Vagina (tissue), 2 donors: ENCODE measurements around the gene C10orf90. TPM values are rescaled to one million over a fixed set of nuclear protein-coding genes. Genes with fewer than 3 reads are reported as not detected.

Experiments used
- DNase-seq, 2 donors: peaks; one replicate each; pipeline ENCODE4 v3.0.0-alpha.2; 2017; ENCODE audit errors: extremely low spot score in 2 of 2
- H3K27ac ChIP-seq: fragments of 200-600 bp; sonication (generic); one replicate; pipeline ENCODE4 v1.5.1; 2019
- H3K27me3 ChIP-seq: fragments of 200-600 bp; sonication (generic); one replicate; pipeline ENCODE4 v1.5.1; 2019
- H3K36me3 ChIP-seq, 2 donors: fragments of 200-600 bp; sonication (generic); one replicate each; pipeline ENCODE4 v1.5.1; 2017 to 2019
- H3K4me1 ChIP-seq: fragments of 200-600 bp; sonication (generic); one replicate; pipeline ENCODE4 v1.5.1; 2019
- H3K4me3 ChIP-seq, 2 donors: fragments of 200-600 bp; sonication (generic); 1 replicate in 1 of 2; 2 replicates in 1 of 2; pipeline ENCODE4 v1.5.1; 2016 to 2019
- H3K9me3 ChIP-seq: fragments of 200-600 bp; sonication (generic); one replicate; pipeline ENCODE4 v1.5.1; 2019
- POLR2A ChIP-seq, 2 donors: fragments of 450-650 bp; IDR thresholded peaks; one replicate each; pipeline ENCODE4 v1.6.1; 2017; ENCODE audit warnings: antibody characterized with exemption in 2 of 2, mild to moderate bottlenecking in 2 of 2, moderate library complexity in 2 of 2
- POLR2AphosphoS5 ChIP-seq, 2 donors: sonication (generic); formaldehyde crosslinking; IDR thresholded peaks; one replicate each; pipeline ENCODE4 v1.9.0; 2017; ENCODE audit warnings: antibody characterized with exemption in 2 of 2, mild to moderate bottlenecking in 2 of 2, low read depth in 1 of 2; ENCODE audit not compliant: insufficient read depth in 1 of 2
- intact Hi-C: fragments of 100-400 bp; cut with DNase I; formaldehyde crosslinking; loops from one replicate; pipeline ENCODE4 v1.15.1; 2023
- total RNA-seq: library from RNA; depleted of rRNA; stranded (reverse); fragments of >200 nt; gene quantifications from one replicate; pipeline ENCODE4 v1.2.3, GENCODE V29; 2016
- TF ChIP-seq, protein P1 (sequence below), 3 experiments: fragments of 450-650 bp in 2 of 3; fragments of 200-600 bp in 1 of 3; sonication (generic) in 1 of 3; IDR thresholded peaks; one replicate each; pipeline ENCODE4 v1.5.1; 2017 to 2019; ENCODE audit warnings: antibody characterized with exemption in 3 of 3, mild to moderate bottlenecking in 2 of 3, moderate library complexity in 2 of 3

Gene C10orf90
- total RNA-seq, 1 donor from 2014 or later, result not detected

DNA sequence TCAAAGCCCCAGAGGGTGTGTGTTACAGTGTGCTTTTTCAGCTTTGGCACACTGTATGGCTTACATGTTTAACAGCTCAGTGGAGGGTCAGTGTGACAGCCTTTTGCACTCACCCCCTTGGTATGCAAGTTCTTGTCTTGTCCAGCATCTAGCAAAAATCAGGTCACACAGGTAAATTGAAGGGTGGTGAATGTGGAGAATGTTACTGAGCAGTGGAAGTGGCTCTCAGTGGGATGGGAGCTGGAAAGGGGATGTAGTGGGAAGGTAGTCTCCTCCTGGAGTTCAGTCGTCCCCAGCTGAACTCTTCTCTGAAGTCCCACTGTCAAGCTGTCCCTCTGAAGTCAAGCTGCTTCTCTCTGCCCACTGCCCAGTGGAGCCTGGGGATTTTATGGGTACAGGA is 21.0 kb upstream of the C10orf90 start:
- intact Hi-C loops, result no loop called here
- no peak overlapping the region for H3K27ac ChIP-seq
- no peaks in the 10 kb centered on the region for H3K4me1 ChIP-seq
- H3K4me3 ChIP-seq, result no peak overlapping the region
- H3K36me3 ChIP-seq, result no peaks in the 10 kb centered on the region
- no peaks in the 10 kb centered on the region for H3K9me3 ChIP-seq
- DNase-seq, result peak in 1 of 2 donors; percentile 88
- no peak for TF ChIP-seq POLR2A (IDR thresholded peaks at IDR 0.05)
- TF ChIP-seq, protein P1, sequence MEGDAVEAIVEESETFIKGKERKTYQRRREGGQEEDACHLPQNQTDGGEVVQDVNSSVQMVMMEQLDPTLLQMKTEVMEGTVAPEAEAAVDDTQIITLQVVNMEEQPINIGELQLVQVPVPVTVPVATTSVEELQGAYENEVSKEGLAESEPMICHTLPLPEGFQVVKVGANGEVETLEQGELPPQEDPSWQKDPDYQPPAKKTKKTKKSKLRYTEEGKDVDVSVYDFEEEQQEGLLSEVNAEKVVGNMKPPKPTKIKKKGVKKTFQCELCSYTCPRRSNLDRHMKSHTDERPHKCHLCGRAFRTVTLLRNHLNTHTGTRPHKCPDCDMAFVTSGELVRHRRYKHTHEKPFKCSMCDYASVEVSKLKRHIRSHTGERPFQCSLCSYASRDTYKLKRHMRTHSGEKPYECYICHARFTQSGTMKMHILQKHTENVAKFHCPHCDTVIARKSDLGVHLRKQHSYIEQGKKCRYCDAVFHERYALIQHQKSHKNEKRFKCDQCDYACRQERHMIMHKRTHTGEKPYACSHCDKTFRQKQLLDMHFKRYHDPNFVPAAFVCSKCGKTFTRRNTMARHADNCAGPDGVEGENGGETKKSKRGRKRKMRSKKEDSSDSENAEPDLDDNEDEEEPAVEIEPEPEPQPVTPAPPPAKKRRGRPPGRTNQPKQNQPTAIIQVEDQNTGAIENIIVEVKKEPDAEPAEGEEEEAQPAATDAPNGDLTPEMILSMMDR (IDR thresholded peaks at IDR 0.05), result no peak
- no peak for TF ChIP-seq POLR2AphosphoS5 (IDR thresholded peaks at IDR 0.05; ENCODE audit: insufficient read depth in 1 of 2, low read depth in 1 of 2)
- no peaks in the 10 kb centered on the region for H3K27me3 ChIP-seq

- TF ChIP-seq, protein P1 (IDR thresholded peaks at IDR 0.05), result no peak
- TF ChIP-seq POLR2AphosphoS5 (IDR thresholded peaks at IDR 0.05; ENCODE audit: insufficient read depth in 1 of 2, low read depth in 1 of 2), result no peak
- no peak for TF ChIP-seq POLR2A (IDR thresholded peaks at IDR 0.05)
- H3K4me3 ChIP-seq, result no peak overlapping the region
- DNase-seq, result no peak
- H3K4me1 ChIP-seq, result no peaks in the 10 kb centered on the region
- no peak overlapping the region for H3K27ac ChIP-seq
- H3K27me3 ChIP-seq, result no peaks in the 10 kb centered on the region
- no peaks in the 10 kb centered on the region for H3K36me3 ChIP-seq
- H3K9me3 ChIP-seq, result no peaks in the 10 kb centered on the region
- intact Hi-C loops, result no loop called here
Observed at GRCh38 chr10:126690534-126690933, 20.0 kb upstream of the C10orf90 start.

DNA sequence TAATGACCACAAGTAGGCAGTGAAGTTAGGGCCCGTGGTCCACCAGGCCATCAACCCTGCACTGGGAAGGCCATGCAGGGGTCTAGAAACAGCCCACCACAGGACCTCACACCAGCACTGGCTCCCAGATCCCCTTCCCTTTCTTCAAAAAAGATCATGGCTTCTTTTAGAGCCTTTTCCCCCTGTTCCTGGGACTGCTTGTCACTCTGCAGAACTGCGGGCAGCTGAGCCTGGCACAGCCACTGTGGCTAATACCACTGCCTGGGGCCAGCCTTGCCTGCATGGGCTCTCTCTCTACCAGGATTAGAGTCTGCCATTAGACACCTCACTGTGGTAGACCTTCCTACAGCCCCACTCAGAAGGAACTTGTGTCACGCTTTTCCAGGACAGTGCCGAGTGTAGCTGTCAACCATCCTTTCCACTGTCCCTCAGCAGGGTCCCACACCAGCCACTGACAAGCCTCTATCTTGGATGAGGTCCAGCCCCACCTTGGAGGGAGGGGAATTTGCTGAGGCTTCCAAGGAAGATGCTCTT is 19.0 kb upstream of the C10orf90 start:
- H3K4me3 ChIP-seq, result no peak overlapping the region
- no peaks in the 10 kb centered on the region for H3K4me1 ChIP-seq
- H3K27me3 ChIP-seq, result no peaks in the 10 kb centered on the region
- intact Hi-C loops, result no loop called here
- peak in 1 of 2 donors; percentile 94 for DNase-seq
- H3K9me3 ChIP-seq, result no peaks in the 10 kb centered on the region
- TF ChIP-seq POLR2A (IDR thresholded peaks at IDR 0.05) (no peak), POLR2AphosphoS5 (IDR thresholded peaks at IDR 0.05; ENCODE audit: insufficient read depth in 1 of 2, low read depth in 1 of 2) (no peak)
- TF ChIP-seq, protein P1 (IDR thresholded peaks at IDR 0.05), result no peak
- no peaks in the 10 kb centered on the region for H3K36me3 ChIP-seq
- H3K27ac ChIP-seq, result no peak overlapping the region

DNA sequence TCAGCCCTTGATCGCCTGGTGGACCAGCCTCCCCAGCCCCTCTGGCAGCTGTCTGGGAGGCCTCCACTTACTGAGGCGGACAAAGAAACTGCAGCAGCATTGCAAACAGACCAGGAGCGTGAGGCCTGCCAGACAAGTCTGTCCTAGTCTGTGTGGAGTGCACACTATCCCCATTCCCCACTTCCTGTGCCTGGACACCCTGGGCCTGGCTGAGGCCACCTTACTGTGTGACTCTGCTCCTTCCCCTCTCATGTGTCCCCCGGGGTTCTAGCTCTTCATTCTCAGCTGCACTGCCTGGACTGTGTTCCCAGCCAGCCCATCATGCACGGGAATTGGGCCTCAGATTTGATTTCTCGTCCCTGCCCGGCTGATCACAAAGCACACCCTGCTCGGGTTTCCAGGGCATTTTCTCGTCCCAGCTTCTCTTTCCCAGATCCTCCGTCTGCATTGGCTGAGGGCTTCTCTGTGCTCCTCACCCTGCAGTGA is 16.7 kb upstream of the C10orf90 start:
- intact Hi-C loops, result no loop called here
- Histone ChIP-seq H3K9me3 (no peaks in the 10 kb centered on the region), H3K27ac (no peak overlapping the region), H3K36me3 (no peaks in the 10 kb centered on the region), H3K4me1 (no peaks in the 10 kb centered on the region), H3K4me3 (no peak overlapping the region), H3K27me3 (no peaks in the 10 kb centered on the region)
- TF ChIP-seq POLR2AphosphoS5 (IDR thresholded peaks at IDR 0.05; ENCODE audit: insufficient read depth in 1 of 2, low read depth in 1 of 2), result no peak
- TF ChIP-seq, protein P1 (IDR thresholded peaks at IDR 0.05), result no peak
- TF ChIP-seq POLR2A (IDR thresholded peaks at IDR 0.05), result no peak
- peak in 1 of 2 donors; percentile 88 for DNase-seq

DNA sequence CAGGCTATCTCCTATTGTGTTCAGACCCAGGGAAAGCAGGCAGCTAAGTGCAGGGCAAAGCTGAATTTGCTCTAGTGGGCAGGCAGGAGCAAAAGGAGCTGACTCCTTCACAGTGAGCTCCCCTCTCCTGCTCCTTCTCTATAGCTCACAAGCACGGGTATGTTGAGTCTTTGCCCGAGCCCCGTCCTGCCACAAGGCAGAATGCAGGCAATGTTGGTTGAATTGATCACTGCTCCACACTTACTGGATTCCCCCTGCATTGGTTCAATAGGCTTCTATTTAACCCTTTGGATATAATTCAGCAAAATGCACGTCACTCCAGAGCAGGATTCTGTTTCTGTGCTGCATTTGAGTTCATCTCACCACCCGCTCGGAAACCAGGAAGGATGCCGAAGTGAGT is 16.2 kb upstream of the C10orf90 start:
- Histone ChIP-seq H3K27ac (no peak overlapping the region), H3K36me3 (no peaks in the 10 kb centered on the region), H3K27me3 (no peaks in the 10 kb centered on the region), H3K4me1 (no peaks in the 10 kb centered on the region), H3K9me3 (no peaks in the 10 kb centered on the region), H3K4me3 (no peak overlapping the region)
- TF ChIP-seq POLR2AphosphoS5 (IDR thresholded peaks at IDR 0.05; ENCODE audit: insufficient read depth in 1 of 2, low read depth in 1 of 2) (no peak), POLR2A (IDR thresholded peaks at IDR 0.05) (no peak)
- TF ChIP-seq, protein P1 (IDR thresholded peaks at IDR 0.05), result no peak
- DNase-seq, result peak in 1 of 2 donors; percentile 77
- intact Hi-C loops, result no loop called here
